Measurements from ENCODE around the gene MAFG. TPM values are rescaled to one million over a fixed set of nuclear protein-coding genes. Genes with fewer than 3 reads are reported as not detected.
A peak's percentile ranks its signal among the peaks of the same experiment; 100 is the strongest.

The MAFG gene
- total and polyA plus RNA-seq, 2 of the 13 experiments (the other 11 are each of a cell fraction or from before 2014, with no cell fraction given), result 14.5 to 20.0 TPM

GRCh38 chr17:81900181-81900820 lies 27.2 kb downstream of the MAFG start:
- Histone ChIP-seq H2AFZ (ENCODE audit: low read length) (no peak overlapping the region), H3K4me1 (ENCODE audit: insufficient read depth, low read length) (peaks cover 16% of the 10 kb centered on the region), H3K9me3 (ENCODE audit: low read length) (no peaks in the 10 kb centered on the region), H4K20me1 (ENCODE audit: insufficient read depth, low read length) (peaks cover 5% of the 10 kb centered on the region; the same call in 1 of the 2 replicates), H3K4me2 (ENCODE audit: low read depth, low read length) (no peak overlapping the region), H3K36me3 (replicated peaks in 1 of 2; ENCODE audit: control insufficient read depth in 1 of 2, insufficient read depth in 2 of 2, low read length in 2 of 2) (peaks cover 22 to 44% of the 10 kb centered on the region in 2 experiments), H3K79me2 (ENCODE audit: insufficient read depth, low read length) (no peaks in the 10 kb centered on the region), H3K9ac (ENCODE audit: insufficient read depth, low read depth, low read length) (no peak overlapping the region), H3K27me3 (ENCODE audit: control insufficient read depth in 1 of 2, insufficient read depth in 2 of 2, low read length in 2 of 2) (no peaks in the 10 kb centered on the region), H3K27ac (ENCODE audit: extremely low read length, insufficient read depth, low read length) (peak overlapping the region; percentile 6), H3K4me3 (replicated peaks in 1 of 3; ENCODE audit: insufficient read depth in 1 of 3, low read depth in 2 of 3, low read length in 3 of 3) (no peak overlapping the region)
- FAIRE-seq (peak; percentile 34), ATAC-seq (peak; percentile 3), DNase-seq (ENCODE audit: low spot score) (no peak)
- in situ Hi-C loops (cut with HindIII; ENCODE audit: extremely low pct_ligation_motif_present, low pct_unique_long_range_greater_than_20kb), result no loop called here
- WGBS (ENCODE audit: low lambda C conversion rate), result 94% methylated on average over 12 of the region's 18 CpGs
- intact Hi-C loops (cut with micrococcal nuclease; ENCODE audit: unreplicated experiment), result no loop called here
- no TSS peak for BruUV-seq (replicated peaks)
- ChIA-PET CTCF (ENCODE audit: low intra/inter-chr PET ratio, low total read pairs) (no interaction called here), POLR2A (interaction anchor here (2.8 kb wide), 1 partner anchor 10 kb away, joined by 16 read pairs; the partner anchor contains the start of gene PCYT2)
- peak; percentile 12; the same call in 1 of the 2 replicates for TF ChIP-seq MYC (CRISPR knock-in tag; IDR thresholded peaks at IDR 0.05; ENCODE audit: borderline replicate concordance)
- TF ChIP-seq KAT2B (IDR thresholded peaks at IDR 0.05; ENCODE audit: borderline replicate concordance, low read depth, low read length), result no peak
- TF ChIP-seq POLR2AphosphoS2 (IDR thresholded peaks at IDR 0.05; ENCODE audit: low read depth, low read length), result peak; percentile 8; the same call in 1 of the 2 replicates
- 0 out of 2 replicates have a peak, but pooled peaks have one; percentile 5 for TF ChIP-seq ZFX (CRISPR knock-in tag; IDR thresholded peaks at IDR 0.05; ENCODE audit: low read depth)
- TF ChIP-seq, protein P1, sequence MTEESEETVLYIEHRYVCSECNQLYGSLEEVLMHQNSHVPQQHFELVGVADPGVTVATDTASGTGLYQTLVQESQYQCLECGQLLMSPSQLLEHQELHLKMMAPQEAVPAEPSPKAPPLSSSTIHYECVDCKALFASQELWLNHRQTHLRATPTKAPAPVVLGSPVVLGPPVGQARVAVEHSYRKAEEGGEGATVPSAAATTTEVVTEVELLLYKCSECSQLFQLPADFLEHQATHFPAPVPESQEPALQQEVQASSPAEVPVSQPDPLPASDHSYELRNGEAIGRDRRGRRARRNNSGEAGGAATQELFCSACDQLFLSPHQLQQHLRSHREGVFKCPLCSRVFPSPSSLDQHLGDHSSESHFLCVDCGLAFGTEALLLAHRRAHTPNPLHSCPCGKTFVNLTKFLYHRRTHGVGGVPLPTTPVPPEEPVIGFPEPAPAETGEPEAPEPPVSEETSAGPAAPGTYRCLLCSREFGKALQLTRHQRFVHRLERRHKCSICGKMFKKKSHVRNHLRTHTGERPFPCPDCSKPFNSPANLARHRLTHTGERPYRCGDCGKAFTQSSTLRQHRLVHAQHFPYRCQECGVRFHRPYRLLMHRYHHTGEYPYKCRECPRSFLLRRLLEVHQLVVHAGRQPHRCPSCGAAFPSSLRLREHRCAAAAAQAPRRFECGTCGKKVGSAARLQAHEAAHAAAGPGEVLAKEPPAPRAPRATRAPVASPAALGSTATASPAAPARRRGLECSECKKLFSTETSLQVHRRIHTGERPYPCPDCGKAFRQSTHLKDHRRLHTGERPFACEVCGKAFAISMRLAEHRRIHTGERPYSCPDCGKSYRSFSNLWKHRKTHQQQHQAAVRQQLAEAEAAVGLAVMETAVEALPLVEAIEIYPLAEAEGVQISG (CRISPR knock-in tag; IDR thresholded peaks at IDR 0.05), result 0 out of 2 replicates have a peak, but pooled peaks have one; percentile 9
- no peak for TF ChIP-seq MXD3 (CRISPR knock-in tag; IDR thresholded peaks at IDR 0.05)
- TF ChIP-seq ZBTB33 (CRISPR knock-in tag; IDR thresholded peaks at IDR 0.05), result peak; percentile 79; the same call in 1 of the 2 replicates
- TF ChIP-seq ZNF800 (CRISPR knock-in tag; IDR thresholded peaks at IDR 0.05), result no peak
- TF ChIP-seq ZNF343 (CRISPR knock-in tag; IDR thresholded peaks at IDR 0.05), result 0 out of 2 replicates have a peak, but pooled peaks have one; percentile 12
- TF ChIP-seq, protein P2, sequence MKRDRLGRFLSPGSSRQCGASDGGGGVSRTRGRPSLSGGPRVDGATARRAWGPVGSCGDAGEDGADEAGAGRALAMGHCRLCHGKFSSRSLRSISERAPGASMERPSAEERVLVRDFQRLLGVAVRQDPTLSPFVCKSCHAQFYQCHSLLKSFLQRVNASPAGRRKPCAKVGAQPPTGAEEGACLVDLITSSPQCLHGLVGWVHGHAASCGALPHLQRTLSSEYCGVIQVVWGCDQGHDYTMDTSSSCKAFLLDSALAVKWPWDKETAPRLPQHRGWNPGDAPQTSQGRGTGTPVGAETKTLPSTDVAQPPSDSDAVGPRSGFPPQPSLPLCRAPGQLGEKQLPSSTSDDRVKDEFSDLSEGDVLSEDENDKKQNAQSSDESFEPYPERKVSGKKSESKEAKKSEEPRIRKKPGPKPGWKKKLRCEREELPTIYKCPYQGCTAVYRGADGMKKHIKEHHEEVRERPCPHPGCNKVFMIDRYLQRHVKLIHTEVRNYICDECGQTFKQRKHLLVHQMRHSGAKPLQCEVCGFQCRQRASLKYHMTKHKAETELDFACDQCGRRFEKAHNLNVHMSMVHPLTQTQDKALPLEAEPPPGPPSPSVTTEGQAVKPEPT (CRISPR knock-in tag; IDR thresholded peaks at IDR 0.05; ENCODE audit: low read depth), result no peak
- TF ChIP-seq ZC3H13 (CRISPR knock-in tag; IDR thresholded peaks at IDR 0.05), result peak; percentile 63
- 0 out of 2 replicates have a peak, but pooled peaks have one; percentile 17 for TF ChIP-seq NR2F2 (IDR thresholded peaks at IDR 0.05; ENCODE audit: borderline replicate concordance, low read depth)
- 0 out of 2 replicates have a peak, but pooled peaks have one; percentile 10 for TF ChIP-seq ZSCAN31 (CRISPR knock-in tag; IDR thresholded peaks at IDR 0.05; ENCODE audit: low read depth)
- no peak for TF ChIP-seq PLRG1 (conservative IDR thresholded peaks at IDR 0.05)

All from HepG2 (cell line).